ENCODE measurements around the gene RDH11. TPM values are rescaled to one million over a fixed set of nuclear protein-coding genes. Genes with fewer than 3 reads are reported as not detected.

RDH11 gene
- total and polyA plus RNA-seq, 2 donors (not counting 3 experiments of a cell fraction or from before 2014, with no cell fraction given): 79.8 to 93.2 TPM

DNA sequence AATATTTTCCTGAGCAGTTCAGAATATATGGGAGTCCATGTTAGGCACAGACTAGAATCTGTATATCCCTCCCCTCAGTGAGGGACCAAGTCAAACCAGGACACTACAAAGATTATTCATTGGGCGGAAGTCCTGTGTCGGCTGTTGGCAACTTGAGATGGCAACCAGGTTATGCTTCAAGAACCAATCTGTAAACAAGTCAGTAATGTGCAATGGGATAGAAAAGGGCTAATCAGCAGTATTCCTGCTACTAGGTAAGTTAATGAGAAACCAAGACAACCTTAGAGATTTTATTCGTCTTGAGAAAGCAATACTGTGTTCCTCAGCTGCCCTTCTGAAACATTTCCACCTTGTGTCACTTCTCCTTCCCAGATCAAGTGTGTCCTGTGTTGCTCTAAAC, 49.4 kb downstream of the RDH11 start:
- Histone ChIP-seq H3K4me2 (ENCODE audit: insufficient read depth, low read length) (no peak overlapping the region), H3K79me2 (ENCODE audit: control insufficient read depth, insufficient read depth, low read length) (no peaks in the 10 kb centered on the region), H3K27me3 (ENCODE audit: control insufficient read depth in 2 of 2, insufficient read depth in 2 of 2, low read length in 2 of 2) (no peaks in the 10 kb centered on the region), H3K9ac (replicated peaks; ENCODE audit: extremely low read depth, insufficient read depth, low read length) (no peak overlapping the region), H3K36me3 (ENCODE audit: control insufficient read depth in 2 of 2, extremely low read depth in 1 of 2, insufficient read depth in 2 of 2, low read length in 2 of 2) (peaks cover 16 to 20% of the 10 kb centered on the region in 2 experiments), H3K9me1 (replicated peaks; ENCODE audit: control insufficient read depth, extremely low read depth, insufficient read depth, low read length) (no peaks in the 10 kb centered on the region), H3K4me3 (replicated peaks in 1 of 3; ENCODE audit: insufficient read depth in 1 of 3, low read depth in 1 of 3, low read length in 3 of 3) (no peak overlapping the region), H3K9me3 (replicated peaks; ENCODE audit: control insufficient read depth, insufficient read depth, low read length) (no peaks in the 10 kb centered on the region), H4K20me1 (replicated peaks; ENCODE audit: control insufficient read depth, extremely low read depth, insufficient read depth, low read length) (no peaks in the 10 kb centered on the region), H3K4me1 (ENCODE audit: control insufficient read depth, extremely low read depth, insufficient read depth, low read length) (no peaks in the 10 kb centered on the region), H2AFZ (ENCODE audit: low read depth, low read length) (no peak overlapping the region), H3K27ac (ENCODE audit: insufficient read depth, low read depth, low read length) (no peak overlapping the region)
- ChIA-PET POLR2A (no interaction called here), CTCF (no interaction called here)
- DNase-seq (ENCODE audit: low read depth, low spot score) (no peak), FAIRE-seq (no peak)
- BruUV-seq (replicated peaks): no TSS peak
- intact Hi-C loops (cut with micrococcal nuclease) (no loop called here), dilution Hi-C loops (cut with MboI; ENCODE audit: extremely low pct_ligation_motif_present, low sequenced_read_pairs) (no loop called here)
- no peak for TF ChIP-seq POLR2A (IDR thresholded peaks at IDR 0.05; ENCODE audit: low read depth, low read length)
- no peak for TF ChIP-seq MYC (IDR thresholded peaks at IDR 0.05; ENCODE audit: low read depth, low read length)
- no peak for TF ChIP-seq POLR2AphosphoS5 (IDR thresholded peaks at IDR 0.05; ENCODE audit: insufficient read depth, low read depth, low read length)
- TF ChIP-seq, protein P1, sequence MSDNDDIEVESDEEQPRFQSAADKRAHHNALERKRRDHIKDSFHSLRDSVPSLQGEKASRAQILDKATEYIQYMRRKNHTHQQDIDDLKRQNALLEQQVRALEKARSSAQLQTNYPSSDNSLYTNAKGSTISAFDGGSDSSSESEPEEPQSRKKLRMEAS (IDR thresholded peaks at IDR 0.05; ENCODE audit: insufficient read depth, insufficient read length): no peak
- no peak for TF ChIP-seq JUN (IDR thresholded peaks at IDR 0.05; ENCODE audit: borderline replicate concordance, insufficient read depth, insufficient read length, low read depth)
- TF ChIP-seq, protein P2, sequence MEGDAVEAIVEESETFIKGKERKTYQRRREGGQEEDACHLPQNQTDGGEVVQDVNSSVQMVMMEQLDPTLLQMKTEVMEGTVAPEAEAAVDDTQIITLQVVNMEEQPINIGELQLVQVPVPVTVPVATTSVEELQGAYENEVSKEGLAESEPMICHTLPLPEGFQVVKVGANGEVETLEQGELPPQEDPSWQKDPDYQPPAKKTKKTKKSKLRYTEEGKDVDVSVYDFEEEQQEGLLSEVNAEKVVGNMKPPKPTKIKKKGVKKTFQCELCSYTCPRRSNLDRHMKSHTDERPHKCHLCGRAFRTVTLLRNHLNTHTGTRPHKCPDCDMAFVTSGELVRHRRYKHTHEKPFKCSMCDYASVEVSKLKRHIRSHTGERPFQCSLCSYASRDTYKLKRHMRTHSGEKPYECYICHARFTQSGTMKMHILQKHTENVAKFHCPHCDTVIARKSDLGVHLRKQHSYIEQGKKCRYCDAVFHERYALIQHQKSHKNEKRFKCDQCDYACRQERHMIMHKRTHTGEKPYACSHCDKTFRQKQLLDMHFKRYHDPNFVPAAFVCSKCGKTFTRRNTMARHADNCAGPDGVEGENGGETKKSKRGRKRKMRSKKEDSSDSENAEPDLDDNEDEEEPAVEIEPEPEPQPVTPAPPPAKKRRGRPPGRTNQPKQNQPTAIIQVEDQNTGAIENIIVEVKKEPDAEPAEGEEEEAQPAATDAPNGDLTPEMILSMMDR (IDR thresholded peaks at IDR 0.05; ENCODE audit: extremely low read depth in 1 of 2, insufficient read depth in 1 of 2, low read depth in 1 of 2, low read length in 2 of 2): no peak

DNA sequence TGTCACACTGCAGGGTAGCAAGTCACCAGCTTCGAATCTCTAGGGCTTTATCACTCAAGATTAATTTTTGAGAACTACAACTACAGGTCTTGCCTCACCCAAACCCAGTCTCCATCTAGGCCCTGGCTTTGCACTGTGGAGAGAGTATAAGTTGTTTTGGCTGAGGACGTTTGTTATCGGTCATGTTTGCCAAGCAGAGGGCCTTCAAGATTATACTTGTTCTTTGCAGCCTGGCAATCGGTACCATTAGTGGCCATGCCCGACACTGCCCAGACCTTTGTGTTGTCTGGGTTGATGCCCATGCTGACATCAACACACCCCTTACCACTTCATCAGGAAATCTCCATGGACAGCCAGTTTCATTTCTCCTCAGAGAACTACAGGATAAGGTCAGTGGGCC, 50.1 kb downstream of the RDH11 start:
- Histone ChIP-seq H3K27ac (ENCODE audit: insufficient read depth, low read depth, low read length) (no peak overlapping the region), H3K9ac (replicated peaks; ENCODE audit: extremely low read depth, insufficient read depth, low read length) (no peak overlapping the region), H3K9me1 (replicated peaks; ENCODE audit: control insufficient read depth, extremely low read depth, insufficient read depth, low read length) (no peaks in the 10 kb centered on the region), H2AFZ (ENCODE audit: low read depth, low read length) (no peak overlapping the region), H3K79me2 (ENCODE audit: control insufficient read depth, insufficient read depth, low read length) (no peaks in the 10 kb centered on the region), H4K20me1 (replicated peaks; ENCODE audit: control insufficient read depth, extremely low read depth, insufficient read depth, low read length) (no peaks in the 10 kb centered on the region), H3K4me3 (replicated peaks in 1 of 3; ENCODE audit: insufficient read depth in 1 of 3, low read depth in 1 of 3, low read length in 3 of 3) (no peak overlapping the region), H3K9me3 (replicated peaks; ENCODE audit: control insufficient read depth, insufficient read depth, low read length) (no peaks in the 10 kb centered on the region), H3K4me1 (ENCODE audit: control insufficient read depth, extremely low read depth, insufficient read depth, low read length) (no peaks in the 10 kb centered on the region), H3K4me2 (ENCODE audit: insufficient read depth, low read length) (no peak overlapping the region), H3K36me3 (ENCODE audit: control insufficient read depth in 2 of 2, extremely low read depth in 1 of 2, insufficient read depth in 2 of 2, low read length in 2 of 2) (peaks cover 13 to 15% of the 10 kb centered on the region in 2 experiments), H3K27me3 (ENCODE audit: control insufficient read depth in 2 of 2, insufficient read depth in 2 of 2, low read length in 2 of 2) (no peaks in the 10 kb centered on the region)
- BruUV-seq (replicated peaks): no TSS peak
- ChIA-PET POLR2A (no interaction called here), CTCF (interaction anchor here (0.9 to 3.3 kb wide), 3 partner anchors 22 to 46 kb away, joined by 3 to 21 read pairs (median 9); no protein-coding TSS in a partner anchor)
- no peak for TF ChIP-seq POLR2A (IDR thresholded peaks at IDR 0.05; ENCODE audit: low read depth, low read length)
- TF ChIP-seq JUN (IDR thresholded peaks at IDR 0.05; ENCODE audit: borderline replicate concordance, insufficient read depth, insufficient read length, low read depth): no peak
- TF ChIP-seq EZH2 (IDR thresholded peaks at IDR 0.05; ENCODE audit: borderline replicate concordance, low read depth, low read length, severe bottlenecking): no peak
- no peak for TF ChIP-seq FOS (IDR thresholded peaks at IDR 0.05; ENCODE audit: borderline replicate concordance, insufficient read depth, low read length)
- TF ChIP-seq GATA2 (IDR thresholded peaks at IDR 0.05; ENCODE audit: insufficient read depth, insufficient read length, low read depth, low read length): no peak
- TF ChIP-seq, protein P2 (IDR thresholded peaks at IDR 0.05; ENCODE audit: extremely low read depth in 1 of 2, insufficient read depth in 1 of 2, low read depth in 1 of 2, low read length in 2 of 2): no peak
- no peak for TF ChIP-seq POLR2AphosphoS5 (IDR thresholded peaks at IDR 0.05; ENCODE audit: insufficient read depth, low read depth, low read length)
- TF ChIP-seq MYC (IDR thresholded peaks at IDR 0.05; ENCODE audit: low read depth, low read length): no peak
- TF ChIP-seq, protein P1 (IDR thresholded peaks at IDR 0.05; ENCODE audit: insufficient read depth, insufficient read length): no peak
- no peak for DNase-seq (ENCODE audit: low read depth, low spot score)
- intact Hi-C loops (cut with micrococcal nuclease): no loop called here
- FAIRE-seq: no peak
- dilution Hi-C loops (cut with MboI; ENCODE audit: extremely low pct_ligation_motif_present, low sequenced_read_pairs): no loop called here

All from endothelial cell of umbilical vein (primary cell).